ENCODE measurements around the gene IER3IP1.

DNA sequence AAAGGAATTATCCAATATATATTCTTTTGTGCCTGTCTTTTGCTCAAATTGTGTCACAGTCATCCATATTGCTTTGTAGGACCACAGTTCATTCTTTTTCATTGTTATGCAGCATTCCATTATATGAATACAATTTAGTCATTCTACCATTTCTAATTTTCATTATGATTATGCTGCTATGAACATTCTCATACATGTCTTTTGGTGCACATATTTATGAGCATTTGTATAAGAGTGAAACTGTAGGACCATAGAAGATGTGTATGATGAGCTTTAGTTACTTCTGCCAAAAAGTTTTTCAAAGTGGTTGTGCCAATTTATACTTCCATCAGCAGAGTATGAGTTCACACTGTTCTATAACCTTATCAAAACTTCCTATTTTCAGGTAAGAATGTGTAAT, 7.7 kb downstream of the IER3IP1 start:
- TF ChIP-seq, protein P1, sequence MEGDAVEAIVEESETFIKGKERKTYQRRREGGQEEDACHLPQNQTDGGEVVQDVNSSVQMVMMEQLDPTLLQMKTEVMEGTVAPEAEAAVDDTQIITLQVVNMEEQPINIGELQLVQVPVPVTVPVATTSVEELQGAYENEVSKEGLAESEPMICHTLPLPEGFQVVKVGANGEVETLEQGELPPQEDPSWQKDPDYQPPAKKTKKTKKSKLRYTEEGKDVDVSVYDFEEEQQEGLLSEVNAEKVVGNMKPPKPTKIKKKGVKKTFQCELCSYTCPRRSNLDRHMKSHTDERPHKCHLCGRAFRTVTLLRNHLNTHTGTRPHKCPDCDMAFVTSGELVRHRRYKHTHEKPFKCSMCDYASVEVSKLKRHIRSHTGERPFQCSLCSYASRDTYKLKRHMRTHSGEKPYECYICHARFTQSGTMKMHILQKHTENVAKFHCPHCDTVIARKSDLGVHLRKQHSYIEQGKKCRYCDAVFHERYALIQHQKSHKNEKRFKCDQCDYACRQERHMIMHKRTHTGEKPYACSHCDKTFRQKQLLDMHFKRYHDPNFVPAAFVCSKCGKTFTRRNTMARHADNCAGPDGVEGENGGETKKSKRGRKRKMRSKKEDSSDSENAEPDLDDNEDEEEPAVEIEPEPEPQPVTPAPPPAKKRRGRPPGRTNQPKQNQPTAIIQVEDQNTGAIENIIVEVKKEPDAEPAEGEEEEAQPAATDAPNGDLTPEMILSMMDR (IDR thresholded peaks at IDR 0.05; ENCODE audit: low read depth, low read length), result no peak
- no peak for TF ChIP-seq EZH2phosphoT487 (IDR thresholded peaks at IDR 0.05; ENCODE audit: low read depth)
